Measurements from ENCODE around the gene SSU72.
A peak's percentile ranks its signal among the peaks of the same experiment; 100 is the strongest.
"Not testable (repeated sequence)": the region's sequence is repeated elsewhere in the genome, so short reads cannot be mapped to it uniquely, and the experiment has no call there.

Gene SSU72

DNA sequence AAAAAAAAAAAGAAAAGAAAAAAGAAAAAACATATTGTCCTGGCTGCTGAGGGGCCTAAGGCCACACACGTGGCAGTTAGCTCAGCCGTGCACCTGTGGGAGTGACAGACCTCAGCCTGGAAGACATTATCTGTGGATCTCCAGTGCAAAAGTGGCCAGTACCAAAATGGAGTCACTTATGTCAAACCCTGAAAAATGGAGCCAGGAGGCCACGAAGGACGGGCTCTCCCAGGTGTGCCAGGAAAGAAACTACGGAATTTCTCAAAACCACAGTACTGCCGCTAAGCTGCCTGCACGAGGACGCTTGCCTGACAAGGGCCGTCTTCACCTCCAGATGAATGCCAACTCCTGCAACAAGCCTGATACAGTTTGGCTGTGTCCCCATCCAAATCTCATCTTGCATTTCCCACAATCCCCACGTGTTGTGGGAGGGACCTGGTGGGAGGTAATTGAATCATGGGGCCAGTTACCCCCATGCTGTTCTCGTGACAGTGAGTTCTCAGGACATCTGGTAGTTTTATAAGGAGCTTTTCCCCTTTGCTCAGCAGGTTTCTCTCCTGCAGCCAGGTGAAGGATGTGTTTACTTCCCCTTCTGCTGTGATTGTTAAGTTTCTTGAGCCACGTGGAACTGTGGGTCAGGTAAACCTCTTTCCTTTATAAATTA is 35.3 kb upstream of the SSU72 start:
- no peak for DNase-seq

DNA sequence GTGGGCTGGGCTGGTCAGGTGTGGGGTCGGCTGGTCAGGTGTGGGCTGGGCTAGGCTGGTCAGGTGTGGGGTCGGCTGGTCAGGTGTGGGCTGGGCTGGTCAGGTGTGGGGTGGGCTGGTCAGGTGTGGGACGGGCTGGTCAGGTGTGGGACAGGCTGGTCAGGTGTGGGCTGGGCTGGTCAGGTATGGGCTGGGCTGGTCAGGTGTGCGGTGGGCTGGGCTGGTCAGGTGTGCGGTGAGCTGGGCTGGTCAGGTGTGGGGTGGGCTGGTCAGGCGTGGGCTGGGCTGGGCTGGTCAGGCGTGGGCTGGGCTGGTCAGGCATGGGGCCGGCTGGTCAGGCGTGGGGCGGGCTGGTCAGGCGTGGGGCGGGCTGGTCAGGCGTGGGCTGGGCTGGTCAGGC is 31.6 kb upstream of the SSU72 start:
- no peak for DNase-seq

DNA sequence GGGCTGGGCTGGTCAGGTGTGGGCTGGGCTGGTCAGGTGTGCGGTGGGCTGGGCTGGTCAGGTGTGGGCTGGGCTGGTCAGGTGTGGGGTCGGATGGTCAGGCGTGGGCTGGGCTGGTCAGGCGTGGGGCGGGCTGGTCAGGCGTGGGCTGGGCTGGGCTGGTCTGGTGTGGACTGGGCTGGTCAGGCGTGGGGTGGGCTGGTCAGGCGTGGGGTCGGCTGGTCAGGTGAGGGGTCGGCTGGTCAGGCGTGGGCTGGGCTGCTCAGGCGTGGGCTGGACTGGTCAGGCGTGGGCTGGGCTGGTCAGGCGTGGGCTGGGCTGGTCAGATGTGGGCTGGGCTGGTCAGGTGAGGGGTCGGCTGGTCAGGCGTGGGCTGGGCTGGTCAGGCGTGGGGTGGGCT is 31.1 kb upstream of the SSU72 start:
- no peak for DNase-seq

- DNase-seq, result no peak
Observed at GRCh38 chr1:1605034-1605591, 30.4 kb upstream of the SSU72 start.

- no peak for DNase-seq
Observed at GRCh38 chr1:1604374-1605033, 29.8 kb upstream of the SSU72 start.

DNA sequence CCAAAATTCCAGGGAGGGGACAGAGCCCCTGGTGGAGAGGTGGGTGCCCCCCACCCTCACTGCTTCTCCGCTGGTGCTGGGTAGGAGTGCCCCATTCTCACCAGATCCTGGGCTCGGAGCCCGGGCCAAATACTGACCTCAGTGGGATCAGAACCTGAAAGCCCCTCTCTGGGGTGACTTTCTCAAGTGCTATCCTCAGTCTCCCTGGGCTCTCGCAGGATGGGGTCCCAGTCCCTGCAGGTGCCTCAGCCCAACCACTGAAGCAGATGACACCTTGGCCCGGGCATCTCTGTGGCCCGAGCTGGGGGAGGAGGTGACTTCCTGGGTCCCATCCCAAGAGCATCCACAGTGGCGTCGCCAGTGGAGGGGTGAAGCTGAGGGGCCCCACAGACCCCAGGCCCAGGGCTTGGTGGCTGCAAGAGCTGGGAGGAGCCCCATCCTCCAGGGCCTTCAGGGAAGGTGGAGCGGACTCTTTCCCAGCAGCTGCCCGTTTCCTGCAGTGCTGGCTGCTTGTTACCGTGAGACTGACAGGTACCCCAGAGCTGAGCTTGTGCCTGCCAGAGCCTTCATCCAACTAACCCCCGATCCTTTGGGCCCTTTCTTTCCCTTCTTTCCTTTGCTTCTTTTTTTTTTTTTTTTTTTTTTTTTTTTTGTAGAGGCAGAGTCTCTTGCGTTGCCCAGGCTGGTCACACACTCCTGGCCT is 29.2 kb upstream of the SSU72 start:
- no peak for DNase-seq

DNA sequence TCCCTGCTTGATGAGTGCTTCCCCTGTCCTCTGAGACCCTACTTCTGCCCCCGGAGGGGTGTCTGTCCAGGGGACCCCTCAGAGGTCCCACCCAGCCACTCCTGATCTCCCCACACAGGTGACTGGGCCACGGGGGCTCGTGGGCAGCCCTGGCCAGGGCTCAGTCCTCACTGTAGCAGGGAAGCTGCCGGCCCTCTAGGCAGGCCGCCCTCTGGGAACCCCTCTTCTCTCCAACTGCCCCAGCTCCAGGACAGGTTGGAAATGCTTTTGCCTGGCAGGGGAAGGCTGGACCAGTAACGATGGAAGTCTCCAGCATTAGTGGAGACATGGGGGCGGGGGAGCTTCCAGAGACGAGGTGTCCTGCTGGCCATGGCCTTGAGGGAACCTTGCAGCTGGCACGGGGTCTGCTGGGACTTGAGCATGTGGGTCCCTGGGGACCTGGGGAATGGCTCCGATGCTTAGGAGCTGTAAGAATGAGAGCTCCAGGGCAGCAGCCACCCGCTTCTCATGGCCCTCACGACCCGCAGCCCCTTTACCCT is 28.4 kb upstream of the SSU72 start:
- no peak for DNase-seq

DNA sequence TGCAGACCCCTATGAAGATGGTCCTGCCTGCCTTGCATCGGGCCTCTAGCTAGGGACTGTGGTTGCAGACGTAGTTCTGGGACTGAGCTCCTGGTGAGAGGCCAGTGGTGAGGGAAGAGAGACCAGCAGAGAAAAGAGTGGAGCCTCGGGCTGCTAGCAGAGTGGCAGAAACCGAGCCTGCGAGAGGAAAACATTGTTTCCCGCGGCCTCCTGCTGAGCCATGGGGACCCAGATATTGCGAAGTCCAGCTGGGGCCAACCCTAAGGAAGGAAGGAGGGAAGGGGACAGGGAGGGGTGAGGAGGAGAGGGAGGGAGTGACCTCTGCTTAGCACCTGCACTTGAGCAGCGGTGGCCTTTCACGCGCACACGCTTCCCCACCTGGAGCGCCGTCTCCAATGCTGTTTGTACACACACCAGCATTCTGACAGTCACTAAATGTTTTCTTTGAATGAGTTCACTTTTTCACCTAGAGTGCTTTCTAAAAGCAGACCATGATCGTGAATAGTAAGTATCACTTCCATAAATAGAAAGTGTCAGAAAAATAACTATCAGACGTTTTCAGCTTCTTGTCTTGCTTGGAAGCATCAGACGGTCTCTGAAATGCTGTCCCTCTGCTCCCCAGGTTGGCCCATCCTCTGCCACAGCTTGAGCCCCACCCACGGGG is 27.8 kb upstream of the SSU72 start:
- DNase-seq, result no peak

DNA sequence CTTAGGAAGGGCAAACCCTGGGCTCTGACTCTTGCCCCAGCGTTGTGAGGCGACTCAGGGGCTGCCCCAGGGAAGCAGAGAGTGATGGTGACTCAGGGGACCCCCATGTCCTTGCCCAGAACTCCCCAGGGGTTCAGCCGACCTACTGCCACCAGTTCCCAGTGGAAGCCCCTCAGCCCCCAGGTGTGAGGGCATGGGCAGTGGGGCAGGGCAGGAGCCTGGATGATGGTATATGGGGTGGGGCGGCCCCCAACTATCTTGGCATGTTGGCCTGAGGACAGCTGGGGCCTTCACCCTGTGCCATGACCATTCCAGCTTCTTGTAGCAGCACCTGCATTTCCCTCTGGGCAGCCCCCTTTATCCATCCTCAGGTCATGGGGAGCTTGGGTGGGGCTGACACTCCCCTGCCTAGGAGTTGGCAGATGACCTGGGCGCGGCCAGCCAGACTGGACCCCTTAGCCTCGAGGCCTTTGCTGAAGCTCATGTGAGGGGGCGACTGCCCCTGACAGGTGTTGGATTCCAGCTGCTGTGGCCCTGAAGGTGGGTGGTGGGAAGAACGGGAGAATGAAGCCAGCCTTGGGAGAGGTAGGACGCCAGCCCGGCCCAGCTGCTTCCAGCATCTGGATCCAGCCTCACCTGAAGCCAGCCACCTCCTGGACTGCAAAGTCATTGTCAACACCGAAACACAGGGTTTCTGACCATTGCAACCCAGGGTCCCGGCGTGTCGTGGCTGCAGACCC is 27.1 kb upstream of the SSU72 start:
- DNase-seq, result no peak

DNA sequence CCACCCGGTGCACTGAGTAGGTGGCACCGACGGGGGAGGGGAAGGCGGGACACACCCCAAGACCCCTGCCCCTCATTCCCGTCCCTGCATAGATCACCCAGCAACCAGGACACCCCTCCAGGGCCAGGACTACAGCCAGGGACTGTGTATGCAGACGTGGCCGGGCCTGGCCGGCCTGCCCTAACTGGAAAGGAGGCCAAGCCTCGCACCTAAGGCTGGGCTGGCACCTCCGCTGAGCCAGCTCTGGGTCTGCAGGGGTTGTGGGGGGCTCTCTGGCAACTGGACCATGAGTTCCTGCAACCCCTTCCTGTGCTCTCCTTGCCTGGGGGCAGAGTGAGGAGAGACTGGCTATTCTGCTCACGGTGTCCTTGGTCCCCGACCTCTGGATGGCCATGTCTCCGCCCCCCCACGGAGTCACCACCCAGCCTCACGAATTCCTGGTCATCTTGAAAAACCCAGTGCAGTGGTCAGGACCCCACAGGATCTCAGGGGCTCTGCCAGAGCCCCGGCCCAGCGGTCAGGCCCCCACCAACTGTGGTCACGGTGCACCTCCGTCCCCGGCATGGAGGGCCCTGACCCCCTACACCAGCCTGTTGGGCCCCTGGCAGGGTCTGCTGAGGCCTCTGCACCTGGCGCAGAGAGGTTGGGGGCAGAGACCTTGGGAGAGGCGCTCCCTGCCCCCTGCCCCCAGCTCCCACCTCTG is 26.3 kb upstream of the SSU72 start:
- DNase-seq, result no peak

DNA sequence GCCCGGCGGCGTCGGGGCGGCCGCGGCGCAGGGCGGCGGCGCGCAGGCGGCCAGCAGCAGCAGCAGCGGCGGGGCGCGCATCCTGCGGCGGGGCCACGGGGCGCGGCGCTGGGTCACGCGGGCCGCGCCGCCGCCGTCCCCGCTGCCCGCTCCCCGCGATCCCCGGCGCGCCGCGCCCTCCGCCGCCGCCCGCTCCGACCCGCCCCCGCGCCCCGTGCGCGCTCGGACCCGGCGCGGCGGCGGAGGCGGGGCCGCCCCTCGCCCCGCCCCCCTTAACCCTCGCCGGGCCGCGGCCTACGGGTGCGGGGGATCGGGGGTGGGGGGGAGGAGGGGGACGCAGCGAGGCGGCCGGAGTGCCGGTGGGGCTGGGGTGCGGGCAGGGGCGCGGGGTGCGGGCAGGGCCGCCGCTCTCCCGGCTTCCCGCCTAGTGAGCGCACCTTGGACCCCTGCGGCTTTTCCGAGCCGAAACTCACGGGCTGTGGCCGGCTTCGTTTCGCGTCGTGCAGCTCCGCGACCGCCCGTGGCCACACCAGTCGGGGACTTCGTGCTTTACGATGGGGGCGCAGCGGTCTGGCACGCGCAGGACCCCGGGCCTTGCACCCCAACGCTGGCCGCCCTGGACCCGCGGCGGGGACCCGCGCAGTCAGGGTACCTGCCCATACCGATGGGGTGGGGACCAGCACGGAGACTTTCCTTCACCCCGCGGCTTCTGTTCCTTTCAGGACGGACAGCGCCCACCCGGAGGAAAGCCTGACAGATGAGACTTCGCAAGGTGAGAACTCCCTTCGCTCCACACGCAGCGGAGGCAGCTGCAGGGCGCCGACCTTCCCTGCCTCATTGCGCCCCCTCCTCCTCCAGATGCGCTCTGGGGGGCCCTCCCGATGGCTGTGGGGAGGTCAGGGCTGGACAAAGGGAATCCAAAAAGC is 25.5 kb upstream of the SSU72 start, which contains the start of gene FNDC10:
Gene FNDC10, minus strand, starts transcription at position 201 of the 926 bp plus-strand sequence. Its CDS starts 120 bp downstream, at position 81.
- no peak for DNase-seq

- DNase-seq, result peak; percentile 43
Observed at GRCh38 chr1:1599030-1599934, 24.6 kb upstream of the SSU72 start.

DNA sequence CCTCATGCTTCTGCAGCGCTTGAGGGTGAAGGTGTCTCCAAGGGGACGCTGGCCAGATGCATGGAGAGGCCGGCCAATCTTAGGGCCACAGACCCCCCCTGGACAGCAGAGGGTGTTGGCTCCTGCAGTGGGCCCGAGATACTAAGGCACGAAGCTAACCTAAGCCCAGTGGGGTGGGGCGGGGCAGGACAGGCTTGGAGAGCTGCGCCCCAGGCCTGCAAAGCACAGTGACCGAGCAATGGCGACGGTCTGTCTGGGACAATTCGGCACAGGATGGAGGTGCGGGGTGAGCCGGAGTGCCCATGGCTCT is 24.0 kb upstream of the SSU72 start:
- no peak for DNase-seq

GRCh38 chr1:1598051-1598719 is 23.5 kb upstream of the SSU72 start:
- DNase-seq, result no peak

DNA sequence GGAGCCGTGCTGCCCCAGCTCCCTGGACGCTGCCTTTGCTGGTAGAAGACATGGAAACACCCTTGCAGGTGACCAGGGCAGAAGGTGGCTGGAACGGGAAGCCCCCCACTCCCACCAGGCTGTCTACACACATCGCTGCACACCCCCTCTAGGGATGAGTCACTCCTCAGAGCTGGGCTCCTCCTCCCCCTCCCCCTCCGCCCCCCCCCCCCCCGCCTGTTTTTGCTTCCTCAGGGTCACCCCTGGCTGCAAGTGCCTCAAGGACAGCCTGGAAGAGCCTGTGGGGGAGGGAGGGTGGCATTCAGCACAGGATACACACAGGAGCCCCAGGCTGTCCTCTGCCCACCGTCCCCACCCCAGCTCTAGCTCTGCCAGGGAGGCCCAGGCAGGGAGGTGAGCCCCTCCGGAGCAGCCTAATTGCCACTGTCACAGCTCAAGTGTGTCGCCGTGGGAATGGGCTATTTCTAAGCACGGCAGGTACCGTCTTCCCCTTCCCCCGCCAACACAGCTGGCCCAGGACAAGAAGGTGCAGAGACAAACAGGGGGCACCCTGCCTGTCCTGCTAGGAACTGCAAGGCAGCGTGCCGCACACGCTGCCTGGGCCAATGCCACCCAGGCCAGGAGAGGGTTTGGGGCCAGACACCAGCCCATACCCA is 22.7 kb upstream of the SSU72 start:
- DNase-seq, result no peak

DNA sequence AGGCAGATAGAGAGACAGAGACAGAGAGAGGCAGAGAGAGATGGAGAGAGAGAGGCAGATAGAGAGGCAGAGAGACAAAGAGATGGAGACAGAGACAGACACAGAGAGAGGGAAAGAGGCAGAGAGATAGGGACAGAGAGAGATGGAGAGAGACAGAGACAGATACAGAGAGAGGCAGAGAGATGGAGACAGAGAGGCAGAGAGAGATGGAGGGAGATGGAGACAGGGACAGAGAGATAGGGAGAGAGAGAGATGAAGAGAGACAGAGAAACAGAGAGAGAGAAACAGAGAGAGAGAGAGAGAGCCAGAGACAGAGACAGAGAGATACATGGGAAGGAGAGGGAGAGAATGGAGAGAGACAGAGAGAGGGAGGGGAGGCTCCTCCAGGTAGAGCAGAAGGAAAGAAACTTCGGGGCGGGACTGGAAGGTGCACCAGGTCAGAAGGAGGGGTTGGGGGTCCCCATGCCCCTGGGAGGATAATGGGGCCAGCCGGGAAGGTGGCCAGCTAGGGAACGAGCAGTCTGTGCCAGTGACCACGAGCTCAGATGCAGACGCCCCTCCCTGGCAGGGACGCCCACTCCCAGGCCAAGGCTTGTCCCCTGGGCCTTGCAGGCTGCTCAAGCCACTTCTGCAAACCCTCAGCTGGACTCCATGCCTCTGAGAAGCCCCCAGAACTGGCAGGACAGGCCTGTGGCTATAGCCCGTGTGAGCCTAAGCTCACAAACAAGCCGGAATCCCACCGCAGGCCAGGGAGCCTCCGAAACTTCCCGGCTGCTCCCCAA is 22.0 kb upstream of the SSU72 start:
- no peak for DNase-seq

GRCh38 chr1:1595341-1595740 is 20.7 kb upstream of the SSU72 start:
- DNase-seq, result not testable (repeated sequence)

Data from activated naive CD4-positive, alpha-beta T cell treated with anti-CD3 and anti-CD28 coated beads, Interleukin-2, amount 50 U/mL, for 16 hours (primary cell).